ENCODE data around the gene PTPN5. TPM values are rescaled to one million over a fixed set of nuclear protein-coding genes. Genes with fewer than 3 reads are reported as not detected.

The PTPN5 gene
- total RNA-seq, 4 donors from 2014 or later = 0.44 to 1.1 (median 0.56) TPM; not detected in 1

- no peak overlapping the region for H3K27ac ChIP-seq
- TF ChIP-seq, protein P1, sequence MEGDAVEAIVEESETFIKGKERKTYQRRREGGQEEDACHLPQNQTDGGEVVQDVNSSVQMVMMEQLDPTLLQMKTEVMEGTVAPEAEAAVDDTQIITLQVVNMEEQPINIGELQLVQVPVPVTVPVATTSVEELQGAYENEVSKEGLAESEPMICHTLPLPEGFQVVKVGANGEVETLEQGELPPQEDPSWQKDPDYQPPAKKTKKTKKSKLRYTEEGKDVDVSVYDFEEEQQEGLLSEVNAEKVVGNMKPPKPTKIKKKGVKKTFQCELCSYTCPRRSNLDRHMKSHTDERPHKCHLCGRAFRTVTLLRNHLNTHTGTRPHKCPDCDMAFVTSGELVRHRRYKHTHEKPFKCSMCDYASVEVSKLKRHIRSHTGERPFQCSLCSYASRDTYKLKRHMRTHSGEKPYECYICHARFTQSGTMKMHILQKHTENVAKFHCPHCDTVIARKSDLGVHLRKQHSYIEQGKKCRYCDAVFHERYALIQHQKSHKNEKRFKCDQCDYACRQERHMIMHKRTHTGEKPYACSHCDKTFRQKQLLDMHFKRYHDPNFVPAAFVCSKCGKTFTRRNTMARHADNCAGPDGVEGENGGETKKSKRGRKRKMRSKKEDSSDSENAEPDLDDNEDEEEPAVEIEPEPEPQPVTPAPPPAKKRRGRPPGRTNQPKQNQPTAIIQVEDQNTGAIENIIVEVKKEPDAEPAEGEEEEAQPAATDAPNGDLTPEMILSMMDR (IDR thresholded peaks at IDR 0.05) = no peak
- no peak for TF ChIP-seq POLR2A (IDR thresholded peaks at IDR 0.05)
- H3K4me3 ChIP-seq (replicated peaks in 1 of 3) = no peak overlapping the region
- H3K4me1 ChIP-seq = no peaks in the 10 kb centered on the region
- intact Hi-C loops (cut with DNase I) = no loop called here
- no peaks in the 10 kb centered on the region for H3K36me3 ChIP-seq
- H3K9me3 ChIP-seq = no peaks in the 10 kb centered on the region
- no peaks in the 10 kb centered on the region for H3K27me3 ChIP-seq
- 78 to 83% methylated on average over 10 to 13 of the region's 16 CpGs for WGBS, 2 donors
- no peak for DNase-seq
Measured at GRCh38 chr11:18729426-18729825, 62.2 kb downstream of the PTPN5 start.

- Histone ChIP-seq H3K36me3 (no peaks in the 10 kb centered on the region), H3K9me3 (no peaks in the 10 kb centered on the region), H3K4me3 (replicated peaks in 1 of 3) (no peak overlapping the region), H3K4me1 (no peaks in the 10 kb centered on the region), H3K27me3 (no peaks in the 10 kb centered on the region), H3K27ac (no peak overlapping the region)
- 87 to 92% methylated on average over 13 of the region's 13 CpGs for WGBS, 2 donors
- intact Hi-C loops (cut with DNase I) = no loop called here
- no peak for TF ChIP-seq POLR2A (IDR thresholded peaks at IDR 0.05)
- TF ChIP-seq, protein P1 (IDR thresholded peaks at IDR 0.05) = no peak
- DNase-seq = no peak
Measured at GRCh38 chr11:18728658-18729057, 62.9 kb downstream of the PTPN5 start.

- WGBS, 2 donors = 43 to 49% methylated on average over 10 of the region's 10 CpGs
- no peak overlapping the region for H3K27ac ChIP-seq
- intact Hi-C loops (cut with DNase I) = no loop called here
- no peaks in the 10 kb centered on the region for H3K36me3 ChIP-seq
- H3K27me3 ChIP-seq = no peaks in the 10 kb centered on the region
- DNase-seq = peak; percentile 17 to 37
- TF ChIP-seq POLR2A (IDR thresholded peaks at IDR 0.05) = no peak
- TF ChIP-seq, protein P1 (IDR thresholded peaks at IDR 0.05) = peak; percentile 42 to 81 (median 54)
- no peaks in the 10 kb centered on the region for H3K4me1 ChIP-seq
- H3K9me3 ChIP-seq = no peaks in the 10 kb centered on the region
- no peak overlapping the region for H3K4me3 ChIP-seq (replicated peaks in 1 of 3)
Measured at GRCh38 chr11:18727479-18728236, 63.9 kb downstream of the PTPN5 start.

DNA sequence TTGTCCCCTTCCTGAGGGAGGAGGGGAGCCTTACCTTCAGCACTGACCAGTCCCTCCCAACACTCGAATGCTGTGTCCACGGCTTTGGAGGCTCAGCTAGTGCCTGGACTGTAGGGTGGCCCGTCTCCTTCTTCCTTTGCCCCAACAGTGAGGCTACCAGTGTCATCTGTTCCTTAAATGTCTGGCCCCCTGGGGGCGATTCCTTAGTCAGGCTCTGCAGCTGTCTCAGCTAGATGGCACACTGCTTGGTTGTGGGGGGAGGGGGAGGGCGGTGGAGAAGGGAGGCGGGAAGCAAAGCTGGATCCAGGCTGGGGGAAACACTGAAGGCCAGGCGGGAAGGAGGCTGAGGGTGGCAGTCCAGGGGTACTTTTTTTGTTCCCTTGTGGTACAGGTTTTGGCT is 65.6 kb downstream of the PTPN5 start, which contains the start of gene IGSF22:
Gene IGSF22 (minus strand): TSS at position 149 of the 400 bp plus-strand sequence. CDS start 1,952 bp downstream, outside the sequence.
- 65 to 70% methylated on average over 6 to 7 of the region's 7 CpGs for WGBS, 2 donors
- H3K27me3 ChIP-seq = no peaks in the 10 kb centered on the region
- no peaks in the 10 kb centered on the region for H3K36me3 ChIP-seq
- H3K27ac ChIP-seq = no peak within 1 kb of the TSS
- H3K4me3 ChIP-seq (replicated peaks in 1 of 3) = no peak within 1 kb of the TSS
- no peak for DNase-seq
- TF ChIP-seq POLR2A (IDR thresholded peaks at IDR 0.05) = no peak
- TF ChIP-seq, protein P1 (IDR thresholded peaks at IDR 0.05) = no peak
- no peaks in the 10 kb centered on the region for H3K9me3 ChIP-seq
- intact Hi-C loops (cut with DNase I) = no loop called here
- peaks cover 0 to 9% of the 10 kb centered on the region in 2 donors for H3K4me1 ChIP-seq

GRCh38 chr11:18723991-18724390 is 67.6 kb downstream of the PTPN5 start:
- Histone ChIP-seq H3K9me3 (no peaks in the 10 kb centered on the region), H3K4me1 (peaks cover 0 to 13% of the 10 kb centered on the region in 2 donors), H3K4me3 (replicated peaks in 1 of 3) (no peak overlapping the region), H3K27ac (no peak overlapping the region), H3K36me3 (no peaks in the 10 kb centered on the region), H3K27me3 (no peaks in the 10 kb centered on the region)
- WGBS, 2 donors = 46 to 48% methylated on average over 7 of the region's 7 CpGs
- intact Hi-C loops (cut with DNase I) = no loop called here
- TF ChIP-seq, protein P1 (IDR thresholded peaks at IDR 0.05) = no peak
- TF ChIP-seq POLR2A (IDR thresholded peaks at IDR 0.05) = no peak
- no peak for DNase-seq
